Tibial nerve (tissue), 4 donors: Measurements from ENCODE around the gene PGBD5.

ENCODE experiments used
- CTCF ChIP-seq, 5 experiments: fragments of 200-600 bp in 3 of 5; fragments of 450-650 bp in 2 of 5; sonication (generic) in 3 of 5; IDR thresholded peaks; one replicate each; pipeline ENCODE4 v1.5.1; 2016 to 2019; ENCODE audit warnings: antibody characterized with exemption in 5 of 5, mild to moderate bottlenecking in 3 of 5, moderate library complexity in 2 of 5
- EP300 ChIP-seq, 2 donors: sonication (generic); formaldehyde crosslinking; IDR thresholded peaks; one replicate each; pipeline ENCODE4 v1.6.1; 2017; ENCODE audit warnings: antibody characterized with exemption in 2 of 2, mild to moderate bottlenecking in 1 of 2

GRCh38 chr1:230267338-230268065 lies 158.6 kb downstream of the PGBD5 start:
- TF ChIP-seq EP300 (IDR thresholded peaks at IDR 0.05) (no peak), CTCF (IDR thresholded peaks at IDR 0.05) (no peak)
